Activated B cell treated with CpG ODN at 0.5 μM for 24 hours (primary cell): Measurements from ENCODE around the gene FPGS. TPM values are rescaled to one million over a fixed set of nuclear protein-coding genes. Genes with fewer than 3 reads are reported as not detected.

Experiments
- ATAC-seq: fragments of 200-7000 bp; cut with Tn5 transposase; one replicate; pipeline ENCODE4 v1.10.0; 2021; ENCODE audit warnings: low read depth, mild to moderate bottlenecking, moderate library complexity
- CTCF ChIA-PET: fragments of 350-600 bp; sonication (Branson Sonifier 250); formaldehyde crosslinking; loops from one replicate; lab custom pipeline; 2021; ENCODE audit warnings: antibody characterized with exemption; lab: Charles Lee
- POLR2A ChIA-PET: fragments of 350-600 bp; sonication (Branson Sonifier 250); formaldehyde crosslinking; loops from one replicate; lab custom pipeline; 2021; ENCODE audit warnings: antibody characterized with exemption; lab: Charles Lee
- DNase-seq: peaks from one replicate; pipeline ENCODE4 v3.0.0; 2022
- H3K27ac Mint-ChIP-seq: one replicate; pipeline ENCODE4 v1.8.0; 2020; ENCODE audit warnings: mixed read lengths
- H3K27me3 Mint-ChIP-seq: one replicate; pipeline ENCODE4 v1.8.0; 2021; ENCODE audit warnings: mixed read lengths
- H3K36me3 Mint-ChIP-seq: one replicate; pipeline ENCODE4 v1.8.0; 2021; ENCODE audit warnings: low read depth, mixed read lengths
- H3K4me1 Mint-ChIP-seq: one replicate; pipeline ENCODE4 v1.8.0; 2021; ENCODE audit warnings: mixed read lengths
- H3K4me3 Mint-ChIP-seq: one replicate; pipeline ENCODE4 v1.8.0; 2020; ENCODE audit warnings: mild to moderate bottlenecking, mixed read lengths
- H3K9me3 Mint-ChIP-seq: one replicate; pipeline ENCODE4 v1.8.0; 2020; ENCODE audit warnings: mixed read lengths
- CTCF ChIP-seq: fragments of 200-600 bp; IDR thresholded peaks from one replicate; pipeline ENCODE4 v1.8.0; 2022; ENCODE audit warnings: antibody characterized with exemption, mild to moderate bottlenecking
- intact Hi-C: fragments of 100-400 bp; cut with micrococcal nuclease; formaldehyde crosslinking; loops from one replicate; pipeline ENCODE4 v1.15.1; 2024
- total RNA-seq: library from RNA; stranded (reverse); gene quantifications from 2 replicates; pipeline ENCODE4 v1.2.3, GENCODE V29; 2022

The FPGS gene
- total RNA-seq, 1 donor from 2014 or later = 135 TPM

GRCh38 chr9:127818574-127818973, 15.9 kb downstream of the FPGS start:
- DNase-seq (no peak), ATAC-seq (no peak)
- Mint-ChIP-seq H3K27me3 (no peaks in the 10 kb centered on the region), H3K4me1 (no peaks in the 10 kb centered on the region), H3K4me3 (no peak overlapping the region), H3K36me3 (peaks cover 41% of the 10 kb centered on the region), H3K9me3 (no peaks in the 10 kb centered on the region), H3K27ac (no peak overlapping the region)
- CTCF ChIA-PET = no interaction called here
- intact Hi-C loops = no loop called here
- POLR2A ChIA-PET = interaction anchor here (0.7 kb wide), 1 partner anchor 71 kb away, joined by 3 read pairs; no protein-coding TSS in a partner anchor
- TF ChIP-seq CTCF = no peak

GRCh38 chr9:127822108-127822507, 19.4 kb downstream of the FPGS start:
- DNase-seq (no peak), ATAC-seq (no peak)
- Mint-ChIP-seq H3K27ac (no peak overlapping the region), H3K4me3 (no peak overlapping the region), H3K4me1 (no peaks in the 10 kb centered on the region), H3K36me3 (peaks cover 21% of the 10 kb centered on the region), H3K27me3 (no peaks in the 10 kb centered on the region), H3K9me3 (no peaks in the 10 kb centered on the region)
- ChIA-PET CTCF (no interaction called here), POLR2A (interaction anchor here (0.6 kb wide), 1 partner anchor 10 kb away, joined by 8 read pairs; no protein-coding TSS in a partner anchor)
- no peak for TF ChIP-seq CTCF
- intact Hi-C loops = no loop called here

DNA sequence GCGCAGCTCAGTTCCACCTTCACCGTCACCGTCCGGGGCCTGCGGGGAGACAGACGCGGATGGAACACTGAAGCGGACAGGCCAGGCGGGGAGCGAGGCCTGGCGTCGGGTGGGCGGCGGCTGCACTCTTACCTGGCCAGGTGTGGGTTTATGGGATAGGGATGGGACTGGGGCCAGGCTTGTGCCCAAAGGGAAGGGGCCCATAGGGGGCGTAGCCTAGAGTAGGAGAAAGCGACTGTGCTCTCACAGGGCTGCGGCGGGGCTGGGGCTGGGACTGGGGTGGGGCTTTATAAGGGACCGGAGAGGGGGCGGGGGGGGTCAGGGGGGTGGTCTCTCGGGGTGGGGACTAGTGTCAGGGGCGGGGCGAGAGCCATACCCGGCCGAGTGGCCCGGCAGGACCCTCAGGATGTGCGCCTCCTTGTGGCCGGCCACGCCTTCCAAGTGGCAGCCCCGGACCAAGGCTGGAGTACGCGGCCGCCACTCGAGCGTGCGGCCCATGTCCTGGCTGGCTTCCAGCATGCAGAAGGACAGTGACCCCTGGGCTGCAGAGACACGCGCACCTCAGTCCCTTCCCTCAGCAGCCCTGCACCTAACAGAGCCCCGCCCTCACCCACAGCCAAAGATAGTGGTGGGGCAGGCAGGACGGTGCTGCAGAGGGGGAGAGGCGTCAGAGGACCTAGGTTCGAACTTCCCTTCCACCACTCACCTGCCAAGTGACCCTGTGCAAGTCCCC, 22.8 kb downstream of the FPGS start:
- TF ChIP-seq CTCF = no peak
- Mint-ChIP-seq H3K27me3 (no peaks in the 10 kb centered on the region), H3K4me3 (no peak overlapping the region), H3K9me3 (no peaks in the 10 kb centered on the region), H3K4me1 (no peaks in the 10 kb centered on the region), H3K36me3 (peaks cover 5% of the 10 kb centered on the region), H3K27ac (no peak overlapping the region)
- DNase-seq (no peak), ATAC-seq (no peak)
- intact Hi-C loops = no loop called here
- ChIA-PET CTCF (no interaction called here), POLR2A (no interaction called here)

DNA sequence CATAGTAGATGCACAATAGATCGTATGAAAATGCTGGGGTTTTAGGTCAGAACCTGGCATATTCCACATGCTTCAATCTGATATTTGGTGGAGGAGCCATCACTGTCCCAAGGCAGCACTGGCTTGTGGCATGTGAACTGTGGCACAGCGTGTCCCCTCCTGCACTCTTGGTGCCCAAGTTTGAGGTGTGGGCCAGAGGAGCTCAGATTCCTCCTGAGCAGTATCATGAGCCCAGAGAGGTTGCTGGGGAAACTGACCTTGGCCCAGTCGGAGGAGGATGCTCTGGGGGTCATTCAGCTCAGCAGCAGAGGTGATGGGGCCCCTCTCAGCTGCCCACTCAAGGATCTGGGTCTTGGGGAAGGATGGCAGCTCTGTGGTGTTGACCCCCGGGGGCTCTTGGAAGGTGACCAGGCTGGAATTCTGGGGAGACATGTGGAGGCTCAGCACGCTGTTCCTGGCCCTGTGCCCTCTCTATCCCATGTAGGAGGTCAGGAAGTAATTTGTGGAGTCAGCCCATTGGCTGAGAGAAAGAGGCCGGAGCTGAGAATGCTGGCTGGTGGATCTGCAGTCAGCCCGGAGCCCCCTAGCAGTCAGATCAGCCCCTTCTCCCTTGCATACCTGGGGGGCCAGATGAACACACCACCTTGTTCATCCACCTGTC, 23.7 kb downstream of the FPGS start:
- CTCF ChIA-PET = no interaction called here
- DNase-seq (no peak), ATAC-seq (no peak)
- Mint-ChIP-seq H3K27ac (no peak overlapping the region), H3K4me1 (no peaks in the 10 kb centered on the region), H3K4me3 (no peak overlapping the region), H3K36me3 (peaks cover 5% of the 10 kb centered on the region), H3K27me3 (no peaks in the 10 kb centered on the region), H3K9me3 (no peaks in the 10 kb centered on the region)
- intact Hi-C loops = no loop called here
- POLR2A ChIA-PET = no interaction called here
- TF ChIP-seq CTCF = no peak

DNA sequence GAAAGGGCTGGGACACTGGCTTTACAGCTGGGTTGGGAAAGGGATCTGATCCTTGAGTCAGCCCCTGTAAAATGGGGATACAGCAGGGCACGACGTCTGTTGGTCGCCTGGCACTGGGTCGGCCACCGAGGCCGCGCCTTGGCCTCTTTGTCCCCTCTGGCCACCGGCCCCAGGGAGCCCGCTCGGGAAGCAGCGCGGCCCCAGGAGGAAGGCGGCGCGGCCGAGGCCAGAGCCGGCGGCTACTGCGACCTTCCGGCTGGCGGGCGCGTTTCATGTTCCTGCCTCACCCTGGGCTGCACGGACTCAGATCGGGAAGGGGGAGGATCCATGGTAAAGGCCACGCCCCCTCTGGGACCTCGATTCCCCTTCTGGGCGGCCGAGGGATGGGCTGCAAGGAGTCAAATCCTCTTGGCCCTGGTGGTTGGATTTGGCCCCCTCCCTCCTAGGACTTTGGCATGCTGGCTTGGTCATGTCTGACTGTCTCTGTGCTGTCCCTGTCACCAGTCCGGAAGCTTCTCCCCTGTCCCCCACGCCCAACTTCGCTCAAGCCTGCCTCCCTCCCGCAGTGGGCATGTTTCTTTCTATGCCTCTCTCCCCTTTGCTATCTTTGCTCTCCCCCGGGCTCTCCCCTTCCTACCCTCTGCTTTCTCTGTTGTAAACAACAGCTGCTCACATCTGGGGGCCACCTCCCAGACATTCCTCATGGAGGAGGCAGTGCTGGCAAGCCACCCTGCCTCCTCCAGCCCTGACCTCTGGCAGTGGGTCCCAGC, 25.8 kb downstream of the FPGS start:
- no peak overlapping the region for H3K27ac Mint-ChIP-seq
- ATAC-seq (no peak), DNase-seq (no peak)
- CTCF ChIA-PET = no interaction called here
- H3K9me3 Mint-ChIP-seq = no peaks in the 10 kb centered on the region
- H3K4me3 Mint-ChIP-seq = no peak overlapping the region
- H3K4me1 Mint-ChIP-seq = no peaks in the 10 kb centered on the region
- intact Hi-C loops = no loop called here
- POLR2A ChIA-PET = interaction anchor here (0.7 kb wide), 1 partner anchor 174 kb away, joined by 3 read pairs; no protein-coding TSS in a partner anchor
- H3K36me3 Mint-ChIP-seq = peaks cover 5% of the 10 kb centered on the region
- no peak for TF ChIP-seq CTCF
- H3K27me3 Mint-ChIP-seq = no peaks in the 10 kb centered on the region
